Measurements from ENCODE around the gene GPSM3.

- TF ChIP-seq CTCF (IDR thresholded peaks at IDR 0.05; ENCODE audit: low read length) = no peak
- no peak for TF ChIP-seq EZH2 (IDR thresholded peaks at IDR 0.05; ENCODE audit: borderline replicate concordance, low read length)
Measured at GRCh38 chr6:32147401-32148132, 44.9 kb downstream of the GPSM3 start.

Measured in OCI-LY1 (cell line).